ENCODE measurements around the gene TGIF1.
"Not testable (repeated sequence)": the region's sequence is repeated elsewhere in the genome, so short reads cannot be mapped to it uniquely, and the experiment has no call there.

The TGIF1 gene

GRCh38 chr18:3450012-3450798 lies at the start of gene TGIF1:
Gene TGIF1 (plus strand): TSS chr18:3450172. CDS start chr18:3450490, 318 bp downstream.
- peak; percentile 44 to 49 for DNase-seq (ENCODE audit: low read depth in 2 of 2)

- DNase-seq (ENCODE audit: low read depth in 2 of 2), result no peak
Measured at GRCh38 chr18:3400567-3401296, 49.2 kb upstream of the TGIF1 start.

GRCh38 chr18:3401669-3402620 lies 48.0 kb upstream of the TGIF1 start:
- no peak for DNase-seq (ENCODE audit: low read depth in 2 of 2)

GRCh38 chr18:3402982-3403451 lies 47.0 kb upstream of the TGIF1 start:
- no peak for DNase-seq (ENCODE audit: low read depth in 2 of 2)

- no peak for DNase-seq (ENCODE audit: low read depth in 2 of 2)
Measured at GRCh38 chr18:3405713-3406112, 44.3 kb upstream of the TGIF1 start.

GRCh38 chr18:3408107-3408506 lies 41.9 kb upstream of the TGIF1 start:
- DNase-seq (ENCODE audit: low read depth in 2 of 2), result no peak

GRCh38 chr18:3409811-3410210 lies 40.2 kb upstream of the TGIF1 start:
- no peak for DNase-seq (ENCODE audit: low read depth in 2 of 2)

- DNase-seq (ENCODE audit: low read depth in 2 of 2), result no peak
Measured at GRCh38 chr18:3410273-3410672, 39.7 kb upstream of the TGIF1 start.

- DNase-seq (ENCODE audit: low read depth in 2 of 2), result not testable (repeated sequence)
Measured at GRCh38 chr18:3410876-3411275, 39.1 kb upstream of the TGIF1 start.

- DNase-seq (ENCODE audit: low read depth in 2 of 2), result no peak
Measured at GRCh38 chr18:3411327-3411726, 38.6 kb upstream of the TGIF1 start.

- no peak for DNase-seq (ENCODE audit: low read depth in 2 of 2)
Measured at GRCh38 chr18:3411854-3412268, 38.1 kb upstream of the TGIF1 start.

GRCh38 chr18:3412528-3412927 lies 37.4 kb upstream of the TGIF1 start:
- DNase-seq (ENCODE audit: low read depth in 2 of 2), result not testable (repeated sequence)

GRCh38 chr18:3415110-3415509 lies 34.9 kb upstream of the TGIF1 start:
- DNase-seq (ENCODE audit: low read depth in 2 of 2), result no peak

- no peak for DNase-seq (ENCODE audit: low read depth in 2 of 2)
Measured at GRCh38 chr18:3418083-3418482, 31.9 kb upstream of the TGIF1 start.

GRCh38 chr18:3420919-3421279 lies 29.1 kb upstream of the TGIF1 start:
- DNase-seq (ENCODE audit: low read depth in 2 of 2), result no peak

GRCh38 chr18:3422905-3423304 lies 27.1 kb upstream of the TGIF1 start:
- no peak for DNase-seq (ENCODE audit: low read depth in 2 of 2)

- DNase-seq (ENCODE audit: low read depth in 2 of 2), result no peak
Measured at GRCh38 chr18:3424280-3424890, 25.6 kb upstream of the TGIF1 start.

- no peak for DNase-seq (ENCODE audit: low read depth in 2 of 2)
Measured at GRCh38 chr18:3425030-3425429, 24.9 kb upstream of the TGIF1 start.

GRCh38 chr18:3425446-3425845 lies 24.5 kb upstream of the TGIF1 start:
- DNase-seq (ENCODE audit: low read depth in 2 of 2), result no peak

GRCh38 chr18:3426074-3426473 lies 23.9 kb upstream of the TGIF1 start:
- no peak for DNase-seq (ENCODE audit: low read depth in 2 of 2)

- DNase-seq (ENCODE audit: low read depth in 2 of 2), result no peak
Measured at GRCh38 chr18:3427944-3428343, 22.0 kb upstream of the TGIF1 start.

- DNase-seq (ENCODE audit: low read depth in 2 of 2), result no peak
Measured at GRCh38 chr18:3429121-3429520, 20.9 kb upstream of the TGIF1 start.

Measured in stimulated activated CD8-positive, alpha-beta memory T cell treated with anti-CD3 and anti-CD28 coated beads, Interleukin-15, amount 100 ng/mL, for 4 hours (primary cell).